Measurements from ENCODE around the gene KNOP1.

Gene KNOP1

DNA sequence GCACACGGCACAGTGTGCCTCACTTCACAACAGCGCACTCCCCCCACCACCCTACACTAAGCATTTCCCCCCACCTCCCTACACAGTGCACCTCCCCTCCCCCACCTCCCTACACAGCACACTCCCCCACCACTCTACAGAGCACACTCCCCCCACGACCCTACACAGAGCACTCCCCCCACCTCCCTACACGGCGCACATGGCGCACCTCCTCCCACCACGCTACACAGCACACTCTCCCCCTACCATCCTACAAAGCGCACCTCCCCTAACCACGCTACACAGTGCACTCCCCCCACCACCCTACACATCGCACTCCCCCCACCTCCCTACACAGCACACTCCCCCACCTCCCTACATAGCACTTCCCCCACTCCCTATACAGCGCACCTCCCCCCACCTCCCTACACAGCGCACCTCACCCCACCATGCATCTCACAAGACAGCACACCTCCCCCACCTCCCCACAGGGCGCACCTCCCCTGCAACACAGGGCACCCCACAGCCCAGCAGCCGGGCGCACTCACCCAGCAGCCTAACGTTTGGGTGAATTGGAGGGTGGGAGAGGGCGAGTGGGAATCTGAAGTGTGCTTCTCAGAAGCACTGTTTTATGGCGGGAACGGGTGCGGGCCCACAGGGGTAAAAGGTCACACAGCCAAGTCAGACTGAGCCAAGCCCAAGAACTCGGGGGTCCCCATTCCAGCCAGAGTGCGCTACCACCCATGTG is 10.3 kb downstream of the KNOP1 start:
- DNase-seq (ENCODE audit: low read depth) = no peak

DNA sequence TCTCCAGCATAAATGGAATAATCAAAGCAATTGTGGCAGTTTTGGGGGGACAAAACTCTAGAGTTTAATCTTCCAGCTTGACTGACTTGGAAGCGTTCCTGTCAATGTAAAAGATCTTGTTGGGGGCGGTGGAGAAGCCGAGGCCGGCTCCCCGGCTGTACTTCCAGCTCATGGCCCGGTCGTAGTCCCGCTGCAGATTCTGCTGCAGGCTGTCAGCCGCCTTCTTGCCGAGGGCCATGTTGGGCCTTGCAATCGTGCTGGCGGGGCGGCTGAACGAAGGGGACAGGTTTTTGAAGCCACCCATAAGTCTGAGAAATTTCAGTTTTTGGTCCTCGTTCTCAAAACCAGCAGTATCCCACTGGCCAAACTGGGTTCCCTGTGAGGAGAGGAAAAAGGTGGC is 11.2 kb downstream of the KNOP1 start:
- no peak for DNase-seq (ENCODE audit: low read depth)

DNA sequence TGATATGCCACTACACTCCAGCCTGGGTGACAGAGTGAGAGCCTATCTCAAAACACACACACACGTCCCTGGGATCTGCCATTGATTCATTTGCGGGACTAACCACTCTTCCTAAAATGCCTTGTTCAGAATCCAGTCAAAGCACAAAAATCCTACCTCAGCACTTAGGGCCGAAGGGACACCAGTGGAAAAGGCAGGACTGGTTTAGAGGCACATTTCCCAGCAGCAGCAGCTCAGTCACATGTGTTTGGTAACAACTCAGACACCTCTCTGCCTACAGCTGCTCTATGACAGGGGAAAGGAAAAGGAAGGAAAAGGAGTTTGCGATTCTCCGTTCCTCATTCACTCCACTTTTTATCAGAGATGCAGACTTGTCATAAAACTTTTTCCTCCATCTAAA is 12.2 kb downstream of the KNOP1 start:
- DNase-seq (ENCODE audit: low read depth) = no peak

DNA sequence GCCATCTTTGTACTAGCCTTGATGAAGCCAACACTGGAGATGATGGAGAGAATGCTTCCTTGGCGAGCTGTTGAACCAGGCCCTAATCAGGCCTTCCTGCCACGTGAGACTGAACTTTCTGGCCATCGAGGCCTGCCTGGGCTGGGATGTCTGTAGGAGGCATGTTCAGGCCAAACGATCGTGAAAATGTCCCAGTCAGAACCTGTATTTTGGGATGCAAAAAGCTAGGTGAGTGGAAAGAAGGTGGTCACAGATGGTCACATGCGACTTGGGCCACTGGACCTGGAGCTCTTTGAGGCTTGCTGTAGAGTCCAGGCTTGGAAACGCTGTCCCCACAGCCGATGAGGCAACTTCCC is 12.9 kb downstream of the KNOP1 start:
- DNase-seq (ENCODE audit: low read depth) = no peak

DNA sequence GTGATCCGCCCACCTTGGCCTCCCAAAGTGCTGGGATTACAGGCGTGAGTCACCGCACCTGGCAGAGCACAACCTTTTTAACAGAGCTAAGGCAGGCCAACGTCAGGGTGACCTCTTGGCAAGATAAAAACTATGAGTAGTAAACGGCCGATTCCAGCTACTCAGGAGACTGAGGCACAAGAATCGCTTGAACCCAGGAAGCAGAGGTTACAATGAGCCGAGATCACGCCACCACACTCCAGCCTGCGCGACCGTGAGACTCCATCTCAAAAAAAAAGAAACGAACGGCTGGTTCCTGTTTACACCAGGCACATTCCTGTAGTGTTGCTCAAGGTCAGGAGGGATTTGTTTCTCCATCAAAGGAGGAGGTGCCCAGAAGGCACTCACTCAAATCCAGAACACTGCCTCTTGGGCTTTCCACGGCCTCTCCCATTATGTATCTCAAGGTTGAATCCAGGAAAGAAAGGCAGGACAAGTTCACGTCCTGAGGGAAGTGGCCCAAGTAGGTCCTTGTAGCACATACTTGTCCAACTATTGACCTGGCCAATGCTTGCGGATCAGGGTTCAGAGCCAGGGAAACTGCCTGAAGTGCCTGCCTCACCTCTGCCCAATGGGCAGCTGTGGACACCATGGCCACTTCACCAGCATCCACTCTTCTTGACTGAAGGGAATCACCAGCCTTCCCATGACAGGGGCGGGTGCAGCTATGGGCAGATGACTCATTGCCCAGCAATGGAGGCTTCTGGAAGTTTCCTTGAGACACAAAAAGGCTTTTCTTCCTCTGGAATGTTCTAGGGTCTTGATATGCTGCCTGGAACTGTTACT is 13.5 kb downstream of the KNOP1 start:
- no peak for DNase-seq (ENCODE audit: low read depth)

DNA sequence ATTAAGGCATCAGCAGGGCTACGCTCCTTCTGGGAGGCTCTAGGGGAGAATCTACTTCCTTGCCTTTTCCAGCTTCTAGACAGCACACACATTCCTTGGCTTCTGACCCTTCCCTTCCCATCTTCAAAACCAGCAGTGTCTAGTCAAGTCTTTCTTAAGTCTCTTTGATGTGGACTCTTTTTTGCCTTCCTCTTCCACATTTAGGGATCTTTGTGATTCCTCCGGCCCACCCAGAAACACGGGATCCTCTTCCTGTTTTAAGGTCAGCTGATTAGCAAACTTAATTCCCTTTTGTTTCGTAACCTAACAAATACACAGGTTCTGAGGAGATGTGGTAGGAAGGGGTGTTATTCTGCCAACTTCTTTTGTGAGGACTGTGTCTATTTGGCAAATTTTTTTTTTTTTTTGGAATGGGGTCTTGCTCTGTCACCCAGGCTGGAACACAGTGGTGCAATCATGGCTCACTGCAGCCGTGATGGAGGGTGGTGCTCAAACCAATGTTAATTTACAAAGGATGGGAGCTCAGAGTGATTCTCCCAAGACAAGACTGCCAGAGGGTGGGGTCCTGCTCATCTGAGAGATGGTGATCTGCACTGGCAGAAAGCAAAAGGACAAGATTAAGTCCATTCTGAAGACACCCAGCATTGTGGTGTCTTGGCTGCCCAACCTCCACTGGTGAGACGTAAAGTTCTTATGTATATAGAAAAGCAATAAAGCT is 14.7 kb downstream of the KNOP1 start:
- no peak for DNase-seq (ENCODE audit: low read depth)

DNA sequence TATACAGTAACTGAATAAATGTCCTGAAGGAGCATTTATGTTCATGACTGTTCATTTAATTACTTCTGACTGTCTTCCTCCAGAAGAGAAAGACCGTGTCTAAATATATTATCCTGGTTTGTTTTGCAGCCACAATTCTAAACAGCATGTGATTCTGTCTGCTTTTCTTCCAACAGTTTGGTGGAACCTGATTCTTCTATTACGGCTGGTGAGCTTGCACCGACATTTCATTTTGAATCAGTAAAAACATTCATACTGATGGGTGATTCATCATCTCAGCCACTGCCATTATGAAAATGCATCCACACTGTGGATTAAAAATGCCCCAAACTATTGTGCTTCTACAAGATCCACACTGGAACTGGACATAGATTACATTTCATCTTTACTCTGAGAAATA is 16.9 kb downstream of the KNOP1 start:
- DNase-seq (ENCODE audit: low read depth) = no peak

DNA sequence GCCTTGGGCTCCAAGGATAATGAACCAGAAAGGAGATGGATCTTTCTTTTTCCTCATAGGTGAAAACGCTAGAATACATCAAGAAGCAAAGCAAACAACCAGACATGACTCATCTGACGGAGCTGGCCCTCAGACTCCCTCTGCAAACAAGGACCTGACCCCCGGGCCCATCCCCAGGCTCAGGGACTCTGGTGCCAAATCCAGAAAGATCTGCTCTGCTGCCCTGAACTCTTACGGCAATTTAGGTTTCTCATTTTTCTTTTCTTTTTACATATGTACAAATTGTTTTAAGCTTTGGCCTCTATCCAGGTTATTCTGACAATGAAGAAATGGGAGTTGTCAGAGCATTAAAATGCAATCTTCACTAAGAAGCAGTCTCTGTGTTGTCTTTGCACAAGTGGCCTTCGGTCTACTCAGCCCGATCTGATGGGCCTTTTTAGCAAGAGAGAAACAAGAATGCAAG is 17.7 kb downstream of the KNOP1 start:
- DNase-seq (ENCODE audit: low read depth) = no peak

DNA sequence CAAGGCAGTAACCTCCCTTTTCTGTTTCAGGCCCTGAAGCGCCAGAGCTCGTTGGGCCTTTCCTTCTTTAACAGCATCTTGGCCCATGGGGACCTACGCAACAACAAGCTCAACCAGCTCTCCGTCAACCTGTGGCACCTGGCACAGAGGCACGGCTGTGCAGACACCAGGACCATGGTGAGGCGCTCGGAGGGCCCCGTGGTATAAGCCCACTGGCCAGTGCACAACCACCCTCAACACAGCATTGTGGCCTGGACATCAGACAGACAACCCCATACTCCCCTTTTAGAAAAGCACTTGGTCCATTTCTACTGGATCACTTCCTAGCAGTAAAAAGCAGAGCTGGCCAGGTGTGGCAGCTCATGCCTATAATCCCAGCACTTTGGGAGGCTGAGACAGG is 18.6 kb downstream of the KNOP1 start:
- no peak for DNase-seq (ENCODE audit: low read depth)

DNA sequence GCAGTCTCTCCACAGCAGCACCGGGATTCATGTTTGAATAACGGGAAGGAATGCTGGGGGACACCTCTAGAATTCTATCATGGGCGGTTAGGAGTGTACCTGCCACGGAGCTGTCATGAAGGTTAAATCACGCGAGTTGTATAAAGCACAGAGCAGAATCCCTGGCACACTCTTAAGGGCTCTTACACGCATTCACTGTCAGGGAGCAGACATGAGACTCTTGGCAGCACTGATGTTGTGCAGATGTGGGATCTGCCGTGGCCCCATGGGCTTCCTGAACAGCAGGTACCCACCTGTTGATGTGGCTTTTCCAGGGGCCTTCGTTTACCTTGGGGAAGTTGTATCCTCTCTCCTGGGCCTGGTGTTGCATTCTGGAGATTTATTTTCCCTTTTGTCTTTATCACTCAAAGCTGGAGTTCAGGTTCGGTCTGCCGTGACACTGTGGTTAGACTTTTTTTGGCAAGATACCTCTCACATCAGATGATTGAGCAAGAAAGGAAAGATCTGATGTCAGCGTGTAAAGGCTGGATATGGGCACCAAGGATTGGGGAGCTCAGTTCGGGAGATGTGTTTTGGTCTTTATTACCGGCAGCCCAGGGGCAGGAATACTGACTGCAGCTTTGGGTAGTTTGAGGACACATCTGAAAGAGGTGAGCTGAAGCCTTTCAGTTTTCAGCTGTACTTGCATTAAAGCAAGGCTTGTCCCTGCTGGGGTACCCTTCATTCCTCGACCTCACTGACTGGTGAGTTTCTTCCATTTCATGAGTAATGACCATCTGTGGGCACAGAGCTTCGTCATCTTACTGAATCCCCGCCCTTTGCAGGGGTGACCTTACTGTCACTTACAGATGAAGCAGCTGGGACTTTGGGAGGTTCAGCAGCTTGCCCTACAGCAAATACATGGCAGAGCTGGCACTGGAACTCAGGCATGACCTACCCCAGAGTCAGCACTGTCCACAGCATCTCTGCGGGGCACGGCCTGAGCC is 19.3 kb downstream of the KNOP1 start:
- no peak for DNase-seq (ENCODE audit: low read depth)

DNA sequence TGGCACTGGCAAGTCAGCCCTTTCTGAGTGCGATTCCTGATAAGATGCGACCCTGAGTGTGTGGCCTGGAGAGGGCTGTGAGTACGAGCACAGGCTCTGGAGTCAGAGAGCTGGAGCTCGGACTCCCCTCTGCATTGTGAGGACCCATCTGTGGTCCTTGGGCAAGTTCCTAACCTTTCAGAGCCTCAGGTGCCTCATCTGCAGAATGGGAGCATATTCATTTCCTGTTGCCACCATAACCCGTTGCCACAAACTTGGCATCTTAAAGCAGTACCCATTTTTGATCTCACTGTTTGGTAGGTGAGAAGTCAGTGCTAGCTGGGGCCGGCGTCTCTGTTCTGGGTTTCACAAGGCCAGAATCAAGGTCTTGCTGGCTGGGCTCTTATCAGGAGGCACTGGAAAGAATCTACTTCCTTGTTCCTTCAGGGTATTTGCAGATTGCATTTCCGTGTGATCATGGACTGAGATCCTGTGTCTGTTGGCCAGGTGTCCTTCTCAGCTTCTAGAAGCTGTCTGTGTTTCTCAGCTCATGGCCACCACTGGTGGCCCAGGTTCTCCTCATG is 20.2 kb downstream of the KNOP1 start:
- no peak for DNase-seq (ENCODE audit: low read depth)

DNA sequence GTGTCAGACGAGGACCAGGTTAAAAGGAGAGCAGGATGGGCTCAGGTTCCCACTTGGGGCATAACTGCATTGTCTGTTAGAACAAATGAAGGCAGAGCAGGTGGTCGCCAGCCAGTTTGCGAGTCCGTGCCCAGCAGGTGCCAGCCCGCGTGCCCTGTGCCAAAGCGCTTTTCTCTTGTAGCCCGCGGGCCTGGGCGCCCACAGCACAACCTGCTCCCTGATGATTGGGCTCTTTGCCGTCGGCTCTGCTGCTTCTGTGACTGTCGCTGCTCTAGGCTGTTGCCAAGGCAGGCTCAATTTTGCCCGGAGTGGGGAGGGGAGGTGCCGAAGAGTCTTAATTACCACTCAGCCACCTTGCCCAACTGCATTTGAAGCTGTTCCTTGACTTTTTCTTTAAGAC is 21.1 kb downstream of the KNOP1 start:
- no peak for DNase-seq (ENCODE audit: low read depth)

DNA sequence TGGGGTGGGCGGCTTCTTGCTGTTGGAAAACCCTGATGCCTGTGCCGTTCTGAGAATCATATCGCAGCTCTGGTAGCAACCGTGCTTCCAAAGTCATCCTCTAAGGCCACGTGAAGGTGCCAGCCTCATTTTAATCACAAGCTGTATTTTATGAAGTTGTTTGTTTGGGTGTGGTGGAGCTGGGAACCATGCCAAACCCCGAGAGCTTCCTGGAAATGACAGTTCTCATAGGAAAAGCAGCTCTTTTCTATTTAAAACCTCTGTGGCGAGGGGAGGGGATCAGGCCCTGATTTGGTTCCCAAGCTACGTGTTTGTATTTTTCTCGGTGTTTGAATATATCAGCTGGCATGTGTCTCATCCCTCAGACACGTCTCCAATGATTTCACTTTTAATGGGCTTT is 21.7 kb downstream of the KNOP1 start:
- DNase-seq (ENCODE audit: low read depth) = peak; percentile 29

DNA sequence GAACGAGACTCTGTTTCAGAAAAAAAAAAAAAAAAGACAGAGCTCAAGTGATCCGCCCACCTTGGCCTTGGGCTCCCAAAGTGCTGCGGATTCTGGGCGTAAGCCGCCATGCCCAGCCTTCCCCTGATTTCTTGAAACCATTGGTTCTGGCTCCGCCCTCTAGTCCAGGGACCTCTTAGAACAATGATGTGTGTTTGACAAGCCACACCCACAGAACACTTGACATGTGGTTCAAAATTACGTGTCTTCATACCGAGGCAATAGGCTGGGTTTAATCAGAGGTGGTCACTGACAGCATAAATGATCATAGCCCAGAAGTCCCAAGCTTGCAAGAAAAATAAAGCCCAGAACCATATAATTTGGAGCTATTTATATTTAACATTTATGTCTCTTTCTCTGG is 23.0 kb downstream of the KNOP1 start:
- no peak for DNase-seq (ENCODE audit: low read depth)

DNA sequence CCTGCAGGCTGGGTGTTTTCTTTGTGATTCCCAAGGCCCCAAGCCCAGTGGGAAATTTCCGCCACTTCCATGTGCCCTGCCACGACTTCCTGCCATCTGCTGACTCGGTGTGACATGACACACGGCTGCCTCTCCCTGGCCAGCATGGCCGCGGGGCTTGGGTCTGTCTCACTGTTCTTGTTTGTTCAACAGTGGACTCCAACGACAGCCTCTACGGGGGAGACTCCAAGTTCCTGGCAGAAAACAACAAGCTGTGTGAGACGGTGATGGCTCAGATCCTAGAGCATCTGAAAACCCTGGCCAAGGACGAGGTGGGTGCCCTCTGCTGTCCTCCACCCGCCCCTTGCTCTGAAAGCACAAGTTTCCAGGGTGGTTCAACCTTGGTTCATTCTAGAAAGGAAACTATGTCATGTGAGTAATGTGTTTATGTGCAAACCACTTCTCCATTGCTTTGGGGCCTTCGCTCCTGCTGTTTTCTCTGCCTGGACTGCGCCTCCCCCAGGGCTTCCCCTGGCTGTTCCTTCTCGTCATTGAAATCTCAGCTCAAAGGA is 26.8 kb downstream of the KNOP1 start:
- DNase-seq (ENCODE audit: low read depth) = no peak

DNA sequence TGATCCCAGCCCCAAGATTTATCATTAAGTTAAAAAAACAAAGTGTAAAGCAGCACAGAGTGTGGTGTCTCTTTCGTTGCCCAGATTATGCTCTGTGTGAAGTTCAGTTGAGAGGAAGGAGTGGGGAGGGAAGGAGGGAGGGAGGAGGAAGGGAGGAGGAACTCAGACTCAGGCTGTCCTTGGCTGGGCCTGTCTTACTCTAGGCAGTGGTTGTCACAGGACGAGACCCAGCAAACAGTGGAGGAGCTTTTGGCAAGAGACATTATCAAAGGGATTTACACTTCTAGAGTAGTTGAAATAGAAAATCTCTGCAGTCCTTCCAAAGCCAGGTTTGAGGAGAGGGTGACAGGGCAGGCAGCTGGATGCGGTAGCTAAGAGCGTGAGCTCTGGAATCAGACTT is 27.8 kb downstream of the KNOP1 start:
- no peak for DNase-seq (ENCODE audit: low read depth)

DNA sequence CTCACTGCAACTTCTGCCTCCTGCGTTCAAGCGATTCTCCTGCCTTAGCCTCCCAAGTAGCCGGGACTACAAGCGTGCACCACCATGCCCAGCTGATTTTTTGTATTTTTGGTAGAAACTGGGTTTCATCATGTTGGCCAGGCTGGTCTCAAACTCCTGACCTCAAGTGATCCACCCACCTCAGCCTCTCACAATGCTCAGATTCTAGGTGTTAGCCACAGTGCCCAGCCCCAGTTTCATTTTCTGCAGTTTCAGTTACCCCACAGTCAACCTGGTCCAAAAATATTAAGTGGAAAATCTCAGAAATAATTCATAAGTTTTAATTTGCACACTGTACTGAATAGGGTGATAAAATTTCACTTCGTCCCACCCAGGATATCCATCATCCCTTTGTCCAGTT is 28.7 kb downstream of the KNOP1 start:
- no peak for DNase-seq (ENCODE audit: low read depth)

DNA sequence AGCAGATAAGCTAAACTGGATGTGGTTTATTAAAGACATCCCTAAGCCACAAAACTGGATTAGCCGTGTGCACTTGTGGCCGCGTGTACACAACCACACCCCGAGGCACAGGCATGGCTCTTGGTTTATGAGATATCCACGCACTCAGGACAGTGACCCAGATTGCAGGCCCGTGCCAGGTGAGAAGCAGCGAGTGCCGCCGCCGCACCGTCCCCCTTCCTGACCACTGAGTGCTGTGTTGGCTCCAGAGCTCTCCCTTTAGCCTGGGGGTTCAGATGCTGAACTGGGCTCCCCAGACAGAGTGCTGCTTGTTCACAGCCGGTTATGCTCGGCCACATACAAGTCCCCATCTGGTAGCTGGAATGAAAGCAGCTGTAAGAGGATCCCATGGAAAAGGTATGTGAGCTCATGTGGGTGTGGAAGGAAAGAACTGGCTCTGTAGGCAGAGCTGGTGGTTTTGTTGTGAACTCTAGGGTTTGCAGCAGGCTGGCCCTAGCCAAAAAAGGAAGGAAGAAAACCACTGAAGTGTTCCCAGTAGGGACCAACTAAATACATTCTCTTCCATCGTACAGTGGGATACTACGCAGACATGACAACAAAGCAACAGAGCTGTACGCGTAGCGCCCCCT is 29.5 kb downstream of the KNOP1 start:
- DNase-seq (ENCODE audit: low read depth) = no peak

DNA sequence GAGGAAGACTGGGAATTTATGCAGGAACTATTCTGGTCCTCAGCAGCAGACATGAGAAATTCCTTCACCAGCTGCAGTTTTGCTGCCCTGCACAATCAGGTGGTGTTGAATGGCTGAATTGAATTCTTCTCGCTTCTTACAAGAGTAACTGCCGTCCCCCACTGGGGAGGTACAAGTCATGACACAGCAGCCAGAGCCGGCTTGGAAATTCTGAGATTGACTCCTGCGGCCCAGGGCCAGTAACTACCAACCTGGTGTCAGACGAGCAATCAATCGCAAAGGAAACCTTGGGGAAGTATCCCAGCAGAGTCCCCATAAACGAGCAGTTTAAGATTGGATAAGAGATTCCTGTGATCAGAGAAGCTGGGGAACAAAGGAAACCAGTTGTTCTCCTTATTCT is 30.7 kb downstream of the KNOP1 start:
- no peak for DNase-seq (ENCODE audit: low read depth)

DNA sequence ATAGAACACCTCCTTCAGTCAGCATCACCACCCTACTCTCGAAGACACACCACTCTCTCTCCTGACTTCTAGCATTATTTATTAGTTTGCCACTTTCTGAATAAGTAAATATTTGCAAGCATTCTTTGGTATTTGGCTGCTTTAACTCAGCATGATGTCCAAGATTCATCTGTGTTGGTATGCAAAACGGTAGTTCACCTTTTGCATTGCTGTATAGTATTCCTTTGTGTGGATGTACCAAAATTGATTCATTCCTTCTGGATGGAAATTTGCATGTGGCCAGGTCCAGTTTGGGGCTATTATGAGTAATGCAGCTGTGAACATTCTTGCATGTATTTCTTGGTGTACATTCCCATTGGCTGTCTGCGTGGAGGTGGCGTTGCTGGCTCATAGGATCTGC is 32.9 kb downstream of the KNOP1 start:
- DNase-seq (ENCODE audit: low read depth) = no peak

Measured in stimulated activated CD4-positive, alpha-beta T cell treated with anti-CD3 and anti-CD28 coated beads, Interleukin-2, amount 100 ng/mL, for 4 hours (primary cell).